GM23248 (cell line): ENCODE results near the gene IGF1R.

Experiments
- EZH2 ChIP-seq: fragments of 200-600 bp; sonication (generic); IDR thresholded peaks from 2 replicates; pipeline ENCODE4 v1.6.1; 2018; ENCODE audit warnings: antibody characterized with exemption, mild to moderate bottlenecking; ENCODE audit not compliant: insufficient read depth, poor library complexity, severe bottlenecking
- EZH2phosphoT487 ChIP-seq: fragments of 200-600 bp; sonication (generic); IDR thresholded peaks from 2 replicates; pipeline ENCODE4 v1.6.1; 2018; ENCODE audit warnings: antibody characterized with exemption, moderate library complexity, mild to moderate bottlenecking, low read depth; ENCODE audit not compliant: insufficient read depth

DNA sequence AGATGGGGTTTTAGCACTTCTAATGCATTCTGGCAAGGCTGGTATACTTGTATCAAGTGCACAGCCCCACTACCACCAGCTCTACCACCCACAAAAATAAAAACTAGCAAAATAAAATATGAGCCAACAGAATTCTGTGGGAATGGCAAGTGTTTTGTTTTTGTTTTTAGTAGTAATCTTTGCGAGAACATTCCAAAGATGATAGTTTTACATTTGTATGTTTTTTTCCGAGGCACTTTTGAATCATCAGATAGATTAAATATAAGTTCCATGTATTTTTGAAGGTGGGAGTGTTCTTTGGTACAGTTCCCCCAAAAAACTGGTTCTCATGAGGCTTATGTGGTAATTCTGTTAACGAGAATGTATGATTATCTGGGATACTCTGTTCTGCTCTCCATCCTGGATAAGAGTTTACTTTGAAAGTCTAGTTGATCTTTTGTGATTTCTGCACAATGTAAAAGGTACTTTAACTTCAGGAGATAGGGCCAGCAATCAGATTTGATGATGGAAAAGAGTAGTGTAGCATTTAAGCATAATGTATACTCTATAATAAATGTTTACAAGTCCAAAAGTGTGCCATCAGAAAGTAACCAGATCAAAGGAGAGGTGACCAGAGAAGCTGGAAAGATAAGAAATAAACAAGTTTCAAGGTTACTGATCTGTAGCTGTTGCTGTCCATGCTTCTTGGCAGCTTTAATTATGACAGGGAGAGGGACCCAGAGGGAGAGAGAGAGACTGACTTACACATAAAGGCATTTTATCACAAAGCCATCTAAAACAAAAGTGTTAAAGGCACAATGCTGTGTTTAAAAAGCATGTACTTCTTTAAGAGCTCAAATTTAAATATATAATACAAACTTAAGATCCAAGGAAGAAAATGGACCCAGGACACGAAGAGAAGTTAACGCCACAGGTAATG, 228.4 kb downstream of the IGF1R start:
- no peak for TF ChIP-seq EZH2
- TF ChIP-seq EZH2phosphoT487: no peak
